ENCODE results near the gene RCAN3. TPM values are rescaled to one million over a fixed set of nuclear protein-coding genes. Genes with fewer than 3 reads are reported as not detected.

The RCAN3 gene
- total and polyA plus RNA-seq, 2 of the 4 experiments (the other 2 are of a cell fraction), result 4.0 to 5.9 TPM

DNA sequence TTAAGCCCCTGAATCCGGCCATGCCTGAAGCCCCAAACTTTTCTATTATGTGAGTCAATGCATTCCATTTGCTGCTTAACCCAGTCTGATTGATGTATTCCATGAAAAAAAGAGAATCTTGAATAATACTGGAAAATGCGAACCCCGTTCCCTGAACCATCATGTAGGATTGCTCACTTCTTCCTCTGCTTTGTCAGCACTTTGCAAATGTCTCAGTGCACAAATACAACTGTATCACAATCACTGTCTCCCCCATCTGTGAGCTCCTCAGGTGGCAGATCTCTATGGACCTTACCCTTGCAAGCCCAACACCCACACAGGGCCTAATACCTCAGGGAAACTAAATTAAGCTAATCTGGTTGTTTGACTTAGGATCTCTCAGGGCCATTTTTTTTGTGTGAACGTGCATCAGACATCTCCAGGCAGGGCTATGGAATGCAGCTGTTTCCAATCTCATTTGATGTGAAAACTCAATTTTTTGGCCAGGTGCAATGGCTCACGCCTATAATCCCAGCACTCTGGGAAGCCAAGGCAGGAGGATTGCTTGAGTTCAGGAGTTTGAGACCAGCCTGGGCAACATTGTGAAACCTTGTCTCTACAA is 2.1 kb upstream of the RCAN3 start:
- TF ChIP-seq MAFK (IDR thresholded peaks at IDR 0.05; ENCODE audit: low read depth, low read length) (peak; percentile 60), MXI1 (IDR thresholded peaks at IDR 0.05; ENCODE audit: borderline replicate concordance, low read depth, low read length) (no peak)
- H3K4me2 ChIP-seq (ENCODE audit: low read depth, low read length), result no peak overlapping the region
- no peak overlapping the region for H2BK20ac ChIP-seq (ENCODE audit: low read depth, low read length)
- no peak overlapping the region for H3K14ac ChIP-seq (replicated peaks; ENCODE audit: low read depth, low read length)
- H3K56ac ChIP-seq (ENCODE audit: extremely low read depth, insufficient read depth, low read length), result no peak overlapping the region
- H3K79me1 ChIP-seq (ENCODE audit: low read depth in 1 of 2, low read length in 2 of 2), result peaks cover 4 to 8% of the 10 kb centered on the region in 2 experiments; a peak in 3 of 4 replicates
- DNase-seq (no peak), ATAC-seq (ENCODE audit: low read depth) (no peak)
- BruUV-seq (replicated peaks), result no TSS peak
- dilution Hi-C loops (cut with HindIII; ENCODE audit: low sequenced_read_pairs, unreplicated experiment) (no loop called here), intact Hi-C loops (cut with micrococcal nuclease) (loop anchor here (10.0 kb wide), 1 partner anchor 114 kb away; no protein-coding TSS in a partner anchor), in situ Hi-C loops (cut with MboI; ENCODE audit: low sequenced_read_pairs) (no loop called here)
- H3K36me3 ChIP-seq (ENCODE audit: control insufficient read depth, insufficient read depth, low read length), result no peaks in the 10 kb centered on the region
- H2BK15ac ChIP-seq (ENCODE audit: low read depth, low read length), result no peak overlapping the region
- no peaks in the 10 kb centered on the region for H3K4me1 ChIP-seq (ENCODE audit: control insufficient read depth, insufficient read depth, low read length)
- no peak overlapping the region for H2BK120ac ChIP-seq (ENCODE audit: low read depth, low read length)
- no peak overlapping the region for H2BK5ac ChIP-seq (ENCODE audit: low read depth, low read length, poor library complexity, severe bottlenecking)
- no peak overlapping the region for H4K5ac ChIP-seq (ENCODE audit: low read depth, low read length)
- H3K4ac ChIP-seq (ENCODE audit: low read depth, low read length), result no peak overlapping the region
- POLR2A ChIA-PET (ENCODE audit: unreplicated experiment), result no interaction called here
- H4K20me1 ChIP-seq (ENCODE audit: insufficient read depth, low read length), result no peaks in the 10 kb centered on the region; the same call in 1 of the 2 replicates
- no peak overlapping the region for H3K27ac ChIP-seq (ENCODE audit: insufficient read depth, low read length)
- no peak overlapping the region for H3K4me3 ChIP-seq (ENCODE audit: insufficient read depth, low read depth, low read length)
- CTCF ChIA-PET, result no interaction called here
- no peak overlapping the region for H2AK9ac ChIP-seq (replicated peaks; ENCODE audit: low read depth, low read length, poor library complexity)
- H2AFZ ChIP-seq (replicated peaks; ENCODE audit: low read length, poor library complexity), result no peak overlapping the region
- H3K23ac ChIP-seq (ENCODE audit: low read depth, low read length), result no peak overlapping the region
- no peak overlapping the region for H3K18ac ChIP-seq (ENCODE audit: low read depth, low read length)
- 60% methylated on average over 1 of the region's 5 CpGs; no CpG with 5 or more reads in 1 of the 2 experiments for WGBS, 2 experiments (ENCODE audit: extremely low coverage in 2 of 2, insufficient read length in 1 of 2)
- peaks cover 5% of the 10 kb centered on the region; the same call in 1 of the 2 replicates for H3K9me1 ChIP-seq (ENCODE audit: insufficient read depth, low read length)
- H3K9ac ChIP-seq (ENCODE audit: low read depth, low read length), result no peak overlapping the region
- peaks cover 9% of the 10 kb centered on the region for H3K27me3 ChIP-seq (ENCODE audit: control insufficient read depth, insufficient read depth, low read length)
- H2AK5ac ChIP-seq (ENCODE audit: low read depth, low read length), result no peak overlapping the region
- H4K8ac ChIP-seq (ENCODE audit: low read depth in 2 of 2, low read length in 2 of 2), result no peak overlapping the region
- H4K91ac ChIP-seq (ENCODE audit: insufficient read depth, low read depth, low read length), result no peak overlapping the region
- 0 out of 2 replicates have a peak, but pooled peaks cover 3% of the 10 kb centered on the region for H3K9me3 ChIP-seq (ENCODE audit: control insufficient read depth, insufficient read depth, low read length)

All from IMR-90 (cell line).